HEK293T (cell line): ENCODE measurements around the gene TACC2.

Experiments
- CTCF ChIA-PET: fragments of 350-600 bp; formaldehyde crosslinking; extraction: SDS; loops from one replicate; lab custom pipeline; 2021; ENCODE audit warnings: antibody characterized with exemption, inconsistent platforms; lab: Yijun Ruan, JAX
- POLR2A ChIA-PET: fragments of 350-600 bp; formaldehyde crosslinking; extraction: SDS; loops from one replicate; lab custom pipeline; 2020; ENCODE audit warnings: antibody characterized with exemption, inconsistent platforms; lab: Yijun Ruan, JAX
- DNase-seq: peaks from one replicate; pipeline ENCODE4 v3.0.0; 2012; ENCODE audit warnings: mixed read lengths; ENCODE audit errors: extremely low spot score
- ARNT ChIP-seq: fragments of 450-650 bp; IDR thresholded peaks from 2 replicates; pipeline ENCODE4 v1.6.1; 2017; ENCODE audit warnings: mild to moderate bottlenecking
- BHLHE40 ChIP-seq: fragments of 450-650 bp; IDR thresholded peaks from 2 replicates; pipeline ENCODE4 v1.6.1; 2016; ENCODE audit warnings: mild to moderate bottlenecking, moderate library complexity, borderline replicate concordance
- CTBP1 ChIP-seq: fragments of 450-650 bp; IDR thresholded peaks from 2 replicates; pipeline ENCODE4 v1.6.1; 2016; ENCODE audit warnings: borderline replicate concordance
- ELF4 ChIP-seq: fragments of 450-650 bp; IDR thresholded peaks from 2 replicates; pipeline ENCODE4 v1.6.1; 2017; ENCODE audit warnings: antibody characterized with exemption
- FOXA1 ChIP-seq: fragments of 450-650 bp; IDR thresholded peaks from 2 replicates; pipeline ENCODE4 v1.6.1; 2016; ENCODE audit warnings: mild to moderate bottlenecking
- FOXK2 ChIP-seq: fragments of 450-650 bp; IDR thresholded peaks from 2 replicates; pipeline ENCODE4 v1.6.1; 2016; ENCODE audit warnings: mild to moderate bottlenecking
- FOXM1 ChIP-seq: fragments of 450-650 bp; IDR thresholded peaks from 2 replicates; pipeline ENCODE4 v1.6.1; 2017; ENCODE audit warnings: mild to moderate bottlenecking, borderline replicate concordance
- HDGF ChIP-seq: fragments of 450-650 bp; IDR thresholded peaks from 2 replicates; pipeline ENCODE4 v1.6.1; 2017; ENCODE audit warnings: antibody characterized with exemption, borderline replicate concordance
- L3MBTL2 ChIP-seq: fragments of 450-650 bp; conservative IDR thresholded peaks from 2 replicates; pipeline ENCODE4 v1.6.1; 2016; ENCODE audit warnings: mild to moderate bottlenecking
- LEF1 ChIP-seq: fragments of 450-650 bp; IDR thresholded peaks from 2 replicates; pipeline ENCODE4 v1.6.1; 2017; ENCODE audit warnings: mild to moderate bottlenecking, borderline replicate concordance
- NFRKB ChIP-seq: fragments of 450-650 bp; IDR thresholded peaks from 2 replicates; pipeline ENCODE4 v1.6.1; 2016; ENCODE audit warnings: mild to moderate bottlenecking, moderate library complexity
- SP1 ChIP-seq: fragments of 450-650 bp; IDR thresholded peaks from 2 replicates; pipeline ENCODE4 v1.6.1; 2017
- SUZ12 ChIP-seq: fragments of 450-650 bp; IDR thresholded peaks from 2 replicates; pipeline ENCODE4 v1.6.1; 2016; ENCODE audit warnings: mild to moderate bottlenecking
- TARDBP ChIP-seq: fragments of 450-650 bp; IDR thresholded peaks from 2 replicates; pipeline ENCODE4 v1.6.1; 2016
- ZNF384 ChIP-seq: fragments of 450-650 bp; IDR thresholded peaks from 2 replicates; pipeline ENCODE4 v1.6.1; 2016
- TF ChIP-seq, protein P1 (sequence below): fragments of 450-650 bp; IDR thresholded peaks from 2 replicates; pipeline ENCODE4 v1.6.1; 2016

The TACC2 gene

DNA sequence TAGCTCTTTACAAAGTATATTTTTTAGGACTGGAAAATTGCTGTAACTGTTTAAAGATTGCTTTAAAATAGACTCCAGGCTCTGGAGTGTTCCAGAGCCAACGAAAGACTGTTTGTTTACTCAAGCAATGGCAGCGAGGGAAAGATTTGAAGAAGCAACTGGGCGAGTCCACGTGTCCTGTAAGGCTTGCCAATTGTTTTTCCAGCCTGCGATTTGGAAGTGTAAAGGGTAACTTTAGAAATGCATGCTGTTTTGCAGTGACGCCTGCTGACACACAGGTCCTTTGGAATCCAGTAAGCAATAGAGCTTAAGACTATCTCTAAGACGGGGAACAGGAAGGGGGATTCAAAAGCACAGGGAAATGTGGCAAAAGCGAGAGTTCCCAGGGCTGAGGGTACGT is 55.8 kb downstream of the TACC2 start:
- no peak for DNase-seq
- TF ChIP-seq BHLHE40 (no peak), ZNF384 (no peak), L3MBTL2 (0 out of 2 replicates have a peak, but pooled peaks have one; percentile 36), TARDBP (no peak), FOXK2 (no peak), FOXM1 (no peak), NFRKB (no peak)
- ChIA-PET POLR2A (no interaction called here), CTCF (interaction anchor here (0.7 to 1.3 kb wide), 2 partner anchors 11 to 26 kb away, joined by 3 to 5 read pairs; no protein-coding TSS in a partner anchor)

DNA sequence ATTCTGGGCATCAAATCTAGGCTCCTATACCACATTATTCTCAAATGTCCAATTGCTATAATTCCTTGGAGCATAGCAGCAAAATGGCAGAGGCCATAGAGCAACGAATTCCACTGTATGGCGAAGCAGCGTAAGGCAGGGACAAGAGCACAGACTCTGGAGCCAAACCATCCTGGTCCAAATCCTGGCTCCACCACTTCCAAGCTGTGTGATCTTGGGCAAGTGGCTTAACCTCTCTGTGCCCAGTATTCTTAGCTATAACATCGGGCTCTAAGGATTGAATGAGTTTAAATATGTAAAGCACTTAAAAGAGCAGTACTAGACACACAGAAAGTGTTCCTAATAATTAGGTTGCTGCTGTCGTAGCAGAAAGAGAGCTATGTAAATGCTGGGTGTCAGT is 56.2 kb downstream of the TACC2 start:
- CTCF ChIA-PET = no interaction called here
- no peak for TF ChIP-seq TARDBP
- TF ChIP-seq SUZ12 = no peak
- TF ChIP-seq HDGF = no peak
- TF ChIP-seq FOXK2 = no peak
- TF ChIP-seq BHLHE40 = no peak
- POLR2A ChIA-PET = no interaction called here
- DNase-seq = no peak

GRCh38 chr10:122047560-122047959 is 58.6 kb downstream of the TACC2 start:
- DNase-seq = no peak
- ChIA-PET POLR2A (no interaction called here), CTCF (no interaction called here)
- no peak for TF ChIP-seq L3MBTL2
- TF ChIP-seq CTBP1 = no peak
- no peak for TF ChIP-seq ARNT
- TF ChIP-seq TARDBP = no peak

DNA sequence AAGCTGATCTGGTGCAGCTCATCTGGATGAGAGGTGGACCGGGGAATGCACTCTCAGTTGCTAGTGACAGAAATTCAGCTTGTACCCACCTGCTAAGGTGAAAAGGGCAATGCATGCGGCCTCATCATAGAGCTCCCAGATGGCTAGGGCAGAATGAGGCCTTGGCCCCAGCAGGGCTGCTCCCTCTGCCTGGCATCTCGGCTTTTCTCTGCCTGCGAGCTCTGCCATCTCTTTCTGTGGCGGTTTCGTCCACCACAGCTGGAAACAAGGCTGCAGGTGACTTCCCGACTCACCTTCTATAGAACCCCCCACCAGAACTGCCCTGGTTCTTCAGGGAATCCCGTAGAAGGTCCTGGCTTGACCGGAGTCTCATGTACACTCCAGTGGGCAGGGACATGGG is 60.1 kb downstream of the TACC2 start:
- no peak for DNase-seq
- CTCF ChIA-PET = interaction anchor here (0.6 kb wide), 1 partner anchor 386 kb away, joined by 3 read pairs; no protein-coding TSS in a partner anchor
- POLR2A ChIA-PET = interaction anchor here (1.0 kb wide), 1 partner anchor 30 kb away, joined by 3 read pairs; no protein-coding TSS in a partner anchor
- TF ChIP-seq FOXK2 (no peak), LEF1 (no peak), FOXM1 (no peak), TARDBP (no peak), FOXA1 (no peak), L3MBTL2 (no peak), ELF4 (no peak), SUZ12 (no peak), CTBP1 (no peak), ZNF384 (no peak), BHLHE40 (no peak), ARNT (no peak)
- TF ChIP-seq, protein P1, sequence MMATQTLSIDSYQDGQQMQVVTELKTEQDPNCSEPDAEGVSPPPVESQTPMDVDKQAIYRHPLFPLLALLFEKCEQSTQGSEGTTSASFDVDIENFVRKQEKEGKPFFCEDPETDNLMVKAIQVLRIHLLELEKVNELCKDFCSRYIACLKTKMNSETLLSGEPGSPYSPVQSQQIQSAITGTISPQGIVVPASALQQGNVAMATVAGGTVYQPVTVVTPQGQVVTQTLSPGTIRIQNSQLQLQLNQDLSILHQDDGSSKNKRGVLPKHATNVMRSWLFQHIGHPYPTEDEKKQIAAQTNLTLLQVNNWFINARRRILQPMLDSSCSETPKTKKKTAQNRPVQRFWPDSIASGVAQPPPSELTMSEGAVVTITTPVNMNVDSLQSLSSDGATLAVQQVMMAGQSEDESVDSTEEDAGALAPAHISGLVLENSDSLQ = no peak

- DNase-seq = no peak
- ChIA-PET CTCF (no interaction called here), POLR2A (interaction anchor here (0.7 kb wide), 1 partner anchor 77 kb away, joined by 3 read pairs; no protein-coding TSS in a partner anchor)
- TF ChIP-seq TARDBP = no peak
- TF ChIP-seq ARNT = no peak
- no peak for TF ChIP-seq LEF1
- TF ChIP-seq FOXM1 = no peak
- TF ChIP-seq ZNF384 = no peak
- TF ChIP-seq SUZ12 = no peak
- TF ChIP-seq L3MBTL2 = no peak
- no peak for TF ChIP-seq NFRKB
- TF ChIP-seq SP1 = no peak
- TF ChIP-seq CTBP1 = no peak
- TF ChIP-seq FOXK2 = no peak
- no peak for TF ChIP-seq FOXA1
- TF ChIP-seq, protein P1 = no peak
- TF ChIP-seq HDGF = no peak
Measured at GRCh38 chr10:122050311-122050710, 61.3 kb downstream of the TACC2 start.

GRCh38 chr10:122050811-122051210 is 61.8 kb downstream of the TACC2 start:
- TF ChIP-seq, protein P1 = no peak
- POLR2A ChIA-PET = no interaction called here
- CTCF ChIA-PET = interaction anchor here (0.8 to 1.7 kb wide), 2 partner anchors 12 to 85 kb away, joined by 4 to 7 read pairs; no protein-coding TSS in a partner anchor
- DNase-seq = no peak
